Measurements from ENCODE around the gene RXRA.

DNA sequence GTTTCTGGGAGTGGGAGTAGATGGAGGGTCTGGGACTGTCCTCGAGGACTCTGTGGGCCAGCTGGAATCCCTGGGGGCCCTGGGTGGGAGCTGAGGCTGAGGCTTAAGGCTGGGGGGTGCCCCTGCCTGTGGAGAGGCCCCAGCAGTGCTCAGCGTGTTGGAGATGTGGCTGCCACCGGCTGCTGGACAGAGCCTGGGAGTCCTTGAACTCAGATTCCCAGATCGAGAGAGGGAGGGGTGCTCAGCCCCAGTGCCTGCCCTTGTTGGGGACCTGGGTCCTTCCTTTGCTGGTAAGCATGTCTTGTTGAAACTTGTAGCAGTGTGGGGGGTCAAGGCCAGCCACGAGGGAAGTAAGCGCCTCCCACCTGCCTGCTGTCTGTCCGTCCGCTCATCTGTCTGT is 10.7 kb downstream of the RXRA start:
- TF ChIP-seq, protein P1, sequence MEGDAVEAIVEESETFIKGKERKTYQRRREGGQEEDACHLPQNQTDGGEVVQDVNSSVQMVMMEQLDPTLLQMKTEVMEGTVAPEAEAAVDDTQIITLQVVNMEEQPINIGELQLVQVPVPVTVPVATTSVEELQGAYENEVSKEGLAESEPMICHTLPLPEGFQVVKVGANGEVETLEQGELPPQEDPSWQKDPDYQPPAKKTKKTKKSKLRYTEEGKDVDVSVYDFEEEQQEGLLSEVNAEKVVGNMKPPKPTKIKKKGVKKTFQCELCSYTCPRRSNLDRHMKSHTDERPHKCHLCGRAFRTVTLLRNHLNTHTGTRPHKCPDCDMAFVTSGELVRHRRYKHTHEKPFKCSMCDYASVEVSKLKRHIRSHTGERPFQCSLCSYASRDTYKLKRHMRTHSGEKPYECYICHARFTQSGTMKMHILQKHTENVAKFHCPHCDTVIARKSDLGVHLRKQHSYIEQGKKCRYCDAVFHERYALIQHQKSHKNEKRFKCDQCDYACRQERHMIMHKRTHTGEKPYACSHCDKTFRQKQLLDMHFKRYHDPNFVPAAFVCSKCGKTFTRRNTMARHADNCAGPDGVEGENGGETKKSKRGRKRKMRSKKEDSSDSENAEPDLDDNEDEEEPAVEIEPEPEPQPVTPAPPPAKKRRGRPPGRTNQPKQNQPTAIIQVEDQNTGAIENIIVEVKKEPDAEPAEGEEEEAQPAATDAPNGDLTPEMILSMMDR (IDR thresholded peaks at IDR 0.05; ENCODE audit: insufficient read depth, low read length, poor library complexity, severe bottlenecking), result no peak
- no peak for TF ChIP-seq EZH2phosphoT487 (conservative IDR thresholded peaks at IDR 0.05; ENCODE audit: low read length)

Measured in SU-DHL-6 (cell line).